Lung microvascular endothelial cell (primary cell): ENCODE results near the gene MRPL28. TPM values are rescaled to one million over a fixed set of nuclear protein-coding genes. Genes with fewer than 3 reads are reported as not detected.
"Not testable (repeated sequence)": the region's sequence is repeated elsewhere in the genome, so short reads cannot be mapped to it uniquely, and the experiment has no call there.

ENCODE experiments used
- DNase-seq, 2 donors: peaks; one replicate each; pipeline versions ENCODE4 v3.0.0 to v3.0.0-alpha.2; 2010; ENCODE audit warnings: low read depth in 2 of 2
- total RNA-seq: library from RNA; depleted of rRNA; stranded (reverse); fragments of >200 nt; gene quantifications from 2 replicates; pipeline ENCODE4 v1.2.1, GENCODE V29; 2014

MRPL28 gene
- total RNA-seq, 1 donor from 2014 or later = 70.8 TPM

GRCh38 chr16:373848-374615 is 3.7 kb upstream of the MRPL28 start:
- DNase-seq = no peak

- DNase-seq = no peak
Observed at GRCh38 chr16:373020-373598, 2.8 kb upstream of the MRPL28 start.

- no peak for DNase-seq
Observed at GRCh38 chr16:372302-372983, 2.1 kb upstream of the MRPL28 start.

GRCh38 chr16:371515-372301 is 1.4 kb upstream of the MRPL28 start:
- DNase-seq = no peak

- DNase-seq = no peak
Observed at GRCh38 chr16:370979-371514, 709 bp upstream of the MRPL28 start.

GRCh38 chr16:369866-370436 is 387 bp downstream of the MRPL28 start:
- DNase-seq = peak in 1 of 2 donors; percentile 53

GRCh38 chr16:369275-369865 is 968 bp downstream of the MRPL28 start:
- DNase-seq = no peak

- DNase-seq = no peak
Observed at GRCh38 chr16:368388-369158, 1.8 kb downstream of the MRPL28 start.

- no peak for DNase-seq
Observed at GRCh38 chr16:367333-367903, 2.9 kb downstream of the MRPL28 start.

- no peak for DNase-seq
Observed at GRCh38 chr16:366476-366875, 3.9 kb downstream of the MRPL28 start.

- DNase-seq = no peak
Observed at GRCh38 chr16:364595-365491, 5.5 kb downstream of the MRPL28 start.

GRCh38 chr16:363766-364490 is 6.4 kb downstream of the MRPL28 start:
- no peak for DNase-seq

- DNase-seq = no peak
Observed at GRCh38 chr16:363110-363765, 7.1 kb downstream of the MRPL28 start.

- not testable (repeated sequence) for DNase-seq
Observed at GRCh38 chr16:362702-362999, 7.7 kb downstream of the MRPL28 start.

- peak; percentile 83 to 86 for DNase-seq
Observed at GRCh38 chr16:361872-362701, 8.3 kb downstream of the MRPL28 start.

- no peak for DNase-seq
Observed at GRCh38 chr16:361341-361871, 8.9 kb downstream of the MRPL28 start.
